Uterus (tissue), 2 donors: ENCODE results near the gene IQUB.

Experiments
- POLR2A ChIP-seq, 2 donors: fragments of 450-650 bp; IDR thresholded peaks; one replicate each; pipeline ENCODE4 v1.6.1; 2016; ENCODE audit warnings: antibody characterized with exemption in 2 of 2, mild to moderate bottlenecking in 1 of 2, moderate library complexity in 1 of 2
- TF ChIP-seq, protein P1 (sequence below), 4 experiments: fragments of 200-600 bp in 2 of 4; fragments of 450-650 bp in 2 of 4; sonication (generic) in 2 of 4; IDR thresholded peaks; one replicate each; pipeline ENCODE4 v1.5.1; 2016 to 2019; ENCODE audit warnings: antibody characterized with exemption in 4 of 4, mild to moderate bottlenecking in 2 of 4, moderate library complexity in 1 of 4

DNA sequence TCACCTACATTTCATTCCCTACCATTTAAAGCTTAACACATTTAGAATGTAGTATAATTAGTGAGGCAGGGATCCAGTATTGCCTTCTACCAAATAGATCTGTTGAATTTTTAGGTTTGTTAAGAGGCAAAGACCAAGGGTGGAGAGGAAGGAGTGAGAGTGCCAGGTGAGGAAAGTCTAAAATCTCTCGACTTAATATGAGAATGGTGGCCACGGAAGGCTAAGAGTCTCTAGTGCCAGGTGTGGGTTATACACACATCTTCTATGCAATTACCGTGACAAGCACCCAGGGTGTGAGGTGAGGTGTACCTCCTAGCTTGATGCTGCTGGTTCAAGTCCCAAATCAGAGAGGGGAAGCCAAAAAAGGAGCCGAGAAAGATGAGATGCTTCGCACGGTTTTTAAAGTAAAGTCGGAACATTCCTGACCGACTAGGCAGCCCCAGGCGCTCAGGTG, 439 bp downstream of the IQUB start:
- TF ChIP-seq POLR2A (IDR thresholded peaks at IDR 0.05), result no peak
- TF ChIP-seq, protein P1, sequence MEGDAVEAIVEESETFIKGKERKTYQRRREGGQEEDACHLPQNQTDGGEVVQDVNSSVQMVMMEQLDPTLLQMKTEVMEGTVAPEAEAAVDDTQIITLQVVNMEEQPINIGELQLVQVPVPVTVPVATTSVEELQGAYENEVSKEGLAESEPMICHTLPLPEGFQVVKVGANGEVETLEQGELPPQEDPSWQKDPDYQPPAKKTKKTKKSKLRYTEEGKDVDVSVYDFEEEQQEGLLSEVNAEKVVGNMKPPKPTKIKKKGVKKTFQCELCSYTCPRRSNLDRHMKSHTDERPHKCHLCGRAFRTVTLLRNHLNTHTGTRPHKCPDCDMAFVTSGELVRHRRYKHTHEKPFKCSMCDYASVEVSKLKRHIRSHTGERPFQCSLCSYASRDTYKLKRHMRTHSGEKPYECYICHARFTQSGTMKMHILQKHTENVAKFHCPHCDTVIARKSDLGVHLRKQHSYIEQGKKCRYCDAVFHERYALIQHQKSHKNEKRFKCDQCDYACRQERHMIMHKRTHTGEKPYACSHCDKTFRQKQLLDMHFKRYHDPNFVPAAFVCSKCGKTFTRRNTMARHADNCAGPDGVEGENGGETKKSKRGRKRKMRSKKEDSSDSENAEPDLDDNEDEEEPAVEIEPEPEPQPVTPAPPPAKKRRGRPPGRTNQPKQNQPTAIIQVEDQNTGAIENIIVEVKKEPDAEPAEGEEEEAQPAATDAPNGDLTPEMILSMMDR (IDR thresholded peaks at IDR 0.05), result no peak
